Measurements from ENCODE around the gene CXCL3.

- no peak for TF ChIP-seq CTCF (IDR thresholded peaks at IDR 0.05)
- TF ChIP-seq POLR2A (IDR thresholded peaks at IDR 0.05): no peak
Measured at GRCh38 chr4:73988061-73988460, 50.4 kb downstream of the CXCL3 start, which contains the start of gene PPBP.
